Calu3 (cell line): Measurements from ENCODE around the gene PSMD11. TPM values are rescaled to one million over a fixed set of nuclear protein-coding genes. Genes with fewer than 3 reads are reported as not detected.

Experiments
- BruUV-seq: library from RNA; stranded (reverse); fragments of 400-500 nt; replicated peaks from 2 replicates; lab custom pipeline; 2021; lab: Mats Ljungman, UMichigan
- CTCF ChIA-PET: fragments of 300-600 bp; sonication (Branson Sonifier 250); formaldehyde crosslinking; loops from one replicate; lab custom pipeline; 2022; ENCODE audit warnings: antibody characterized with exemption; lab: Charles Lee
- DNase-seq: peaks from one replicate; pipeline ENCODE4 v3.0.0; 2022
- H3K27ac Mint-ChIP-seq: one replicate; pipeline ENCODE4 v1.8.0; 2022; ENCODE audit warnings: mixed read lengths; ENCODE audit not compliant: unreplicated experiment
- H3K27me3 Mint-ChIP-seq: one replicate; pipeline ENCODE4 v1.8.0; 2022; ENCODE audit warnings: mixed read lengths; ENCODE audit not compliant: unreplicated experiment
- H3K36me3 Mint-ChIP-seq: one replicate; pipeline ENCODE4 v1.8.0; 2022; ENCODE audit warnings: mild to moderate bottlenecking, moderate library complexity, mixed read lengths; ENCODE audit not compliant: insufficient read depth, unreplicated experiment
- H3K4me1 Mint-ChIP-seq: one replicate; pipeline ENCODE4 v1.8.0; 2022; ENCODE audit warnings: mild to moderate bottlenecking, low read depth, mixed read lengths; ENCODE audit not compliant: unreplicated experiment
- H3K4me3 Mint-ChIP-seq: one replicate; pipeline ENCODE4 v1.8.0; 2022; ENCODE audit warnings: mild to moderate bottlenecking, low read depth, moderate library complexity, mixed read lengths; ENCODE audit not compliant: unreplicated experiment
- H3K9me3 Mint-ChIP-seq: one replicate; pipeline ENCODE4 v1.8.0; 2022; ENCODE audit warnings: low read depth, mixed read lengths; ENCODE audit not compliant: unreplicated experiment
- intact Hi-C: fragments of 100-400 bp; cut with micrococcal nuclease; formaldehyde crosslinking; loops from one replicate; pipeline ENCODE4 v1.10.0; 2022; ENCODE audit not compliant: unreplicated experiment
- total RNA-seq: library from RNA; stranded (reverse); gene quantifications from 2 replicates; pipeline ENCODE4 v1.2.3, GENCODE V29; 2022
- TF ChIP-seq, protein P1 (sequence below): fragments of 200-600 bp; IDR thresholded peaks from one replicate; pipeline ENCODE4 v1.8.0; 2022; ENCODE audit warnings: antibody characterized with exemption; ENCODE audit not compliant: unreplicated experiment

PSMD11 gene
- total RNA-seq, 1 experiment from 2014 or later = 167 TPM

GRCh38 chr17:32426894-32427293 lies 17.4 kb upstream of the PSMD11 start:
- no peaks in the 10 kb centered on the region for H3K36me3 Mint-ChIP-seq
- no TSS peak for BruUV-seq
- H3K9me3 Mint-ChIP-seq = peaks cover 4% of the 10 kb centered on the region
- intact Hi-C loops = no loop called here
- no peak for DNase-seq
- CTCF ChIA-PET = no interaction called here
- no peak overlapping the region for H3K4me3 Mint-ChIP-seq
- no peaks in the 10 kb centered on the region for H3K4me1 Mint-ChIP-seq
- TF ChIP-seq, protein P1, sequence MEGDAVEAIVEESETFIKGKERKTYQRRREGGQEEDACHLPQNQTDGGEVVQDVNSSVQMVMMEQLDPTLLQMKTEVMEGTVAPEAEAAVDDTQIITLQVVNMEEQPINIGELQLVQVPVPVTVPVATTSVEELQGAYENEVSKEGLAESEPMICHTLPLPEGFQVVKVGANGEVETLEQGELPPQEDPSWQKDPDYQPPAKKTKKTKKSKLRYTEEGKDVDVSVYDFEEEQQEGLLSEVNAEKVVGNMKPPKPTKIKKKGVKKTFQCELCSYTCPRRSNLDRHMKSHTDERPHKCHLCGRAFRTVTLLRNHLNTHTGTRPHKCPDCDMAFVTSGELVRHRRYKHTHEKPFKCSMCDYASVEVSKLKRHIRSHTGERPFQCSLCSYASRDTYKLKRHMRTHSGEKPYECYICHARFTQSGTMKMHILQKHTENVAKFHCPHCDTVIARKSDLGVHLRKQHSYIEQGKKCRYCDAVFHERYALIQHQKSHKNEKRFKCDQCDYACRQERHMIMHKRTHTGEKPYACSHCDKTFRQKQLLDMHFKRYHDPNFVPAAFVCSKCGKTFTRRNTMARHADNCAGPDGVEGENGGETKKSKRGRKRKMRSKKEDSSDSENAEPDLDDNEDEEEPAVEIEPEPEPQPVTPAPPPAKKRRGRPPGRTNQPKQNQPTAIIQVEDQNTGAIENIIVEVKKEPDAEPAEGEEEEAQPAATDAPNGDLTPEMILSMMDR = no peak
- no peaks in the 10 kb centered on the region for H3K27me3 Mint-ChIP-seq
- no peak overlapping the region for H3K27ac Mint-ChIP-seq

GRCh38 chr17:32429598-32429997 lies 14.7 kb upstream of the PSMD11 start:
- H3K9me3 Mint-ChIP-seq = peaks cover 4% of the 10 kb centered on the region
- no peak for DNase-seq
- no peak overlapping the region for H3K27ac Mint-ChIP-seq
- TF ChIP-seq, protein P1 = no peak
- intact Hi-C loops = no loop called here
- CTCF ChIA-PET = no interaction called here
- no peaks in the 10 kb centered on the region for H3K36me3 Mint-ChIP-seq
- no TSS peak for BruUV-seq
- H3K27me3 Mint-ChIP-seq = no peaks in the 10 kb centered on the region
- no peaks in the 10 kb centered on the region for H3K4me1 Mint-ChIP-seq
- no peak overlapping the region for H3K4me3 Mint-ChIP-seq

DNA sequence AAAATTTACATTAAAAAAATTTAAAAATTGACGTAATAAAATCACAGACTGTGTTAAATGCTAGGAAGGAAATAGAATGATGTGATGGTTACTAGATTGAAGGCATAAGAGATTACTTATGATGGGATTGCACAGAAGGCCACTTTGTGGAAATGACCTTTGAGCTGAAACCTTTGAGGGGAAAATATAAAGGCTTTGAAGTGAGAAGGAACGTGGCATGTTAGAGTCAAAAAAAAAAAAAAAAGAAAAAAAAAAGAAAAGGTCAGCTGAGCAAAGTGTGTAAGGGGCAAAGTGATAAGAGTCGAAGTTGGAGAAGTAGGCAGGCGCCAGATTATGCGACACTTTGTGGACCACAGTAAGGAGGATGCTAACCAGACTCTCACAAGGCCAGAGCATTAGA lies 3.6 kb upstream of the PSMD11 start:
- Mint-ChIP-seq H3K9me3 (peaks cover 6% of the 10 kb centered on the region), H3K4me1 (peaks cover 6% of the 10 kb centered on the region), H3K4me3 (no peak overlapping the region), H3K36me3 (peaks cover 22% of the 10 kb centered on the region), H3K27me3 (no peaks in the 10 kb centered on the region), H3K27ac (no peak overlapping the region)
- intact Hi-C loops = no loop called here
- TF ChIP-seq, protein P1 = no peak
- CTCF ChIA-PET = no interaction called here
- no TSS peak for BruUV-seq
- no peak for DNase-seq

DNA sequence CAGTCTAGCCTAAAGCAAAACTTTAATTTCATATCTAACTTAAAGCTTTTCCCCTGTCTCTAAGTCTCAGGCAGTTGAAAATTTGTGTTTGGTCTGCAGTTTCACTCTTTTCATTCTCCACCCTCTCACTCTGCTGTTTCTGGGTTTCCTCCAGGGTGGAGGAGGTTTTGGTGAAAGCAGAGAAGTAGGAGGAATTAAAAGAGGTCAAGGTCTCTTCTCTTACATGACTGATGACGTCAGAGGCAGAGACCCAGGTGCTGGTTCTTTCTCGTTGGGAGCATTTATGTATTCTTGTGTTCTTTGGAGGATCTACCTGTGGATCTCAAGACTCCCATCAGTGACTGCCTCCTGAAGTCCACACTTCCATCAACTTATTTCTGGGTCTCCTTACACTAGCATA lies 2.4 kb upstream of the PSMD11 start:
- DNase-seq = no peak
- Mint-ChIP-seq H3K4me3 (no peak overlapping the region), H3K36me3 (peaks cover 31% of the 10 kb centered on the region), H3K9me3 (no peaks in the 10 kb centered on the region), H3K4me1 (peaks cover 15% of the 10 kb centered on the region), H3K27me3 (no peaks in the 10 kb centered on the region), H3K27ac (no peak overlapping the region)
- CTCF ChIA-PET = interaction anchor here (0.5 to 1.2 kb wide), 2 partner anchors 9 to 236 kb away, joined by 3 to 4 read pairs; no protein-coding TSS in a partner anchor
- intact Hi-C loops = no loop called here
- TF ChIP-seq, protein P1 = no peak
- no TSS peak for BruUV-seq
